HUDEP-2 (cell line): ENCODE measurements around the gene EPHB3.
"Not testable (repeated sequence)": the region's sequence is repeated elsewhere in the genome, so short reads cannot be mapped to it uniquely, and the experiment has no call there.

Source experiments
- DNase-seq, 76 experiments: peaks; one replicate each; lab custom pipeline; 2025; ENCODE audit not compliant: unreplicated experiment in 76 of 76; lab: John Stamatoyannopoulos, UW

The EPHB3 gene

GRCh38 chr3:184618811-184619210 is 57.2 kb downstream of the EPHB3 start:
- no peak for DNase-seq

GRCh38 chr3:184619369-184619768 is 57.8 kb downstream of the EPHB3 start:
- DNase-seq, result no peak

- no peak for DNase-seq
Observed at GRCh38 chr3:184619787-184620430, 58.3 kb downstream of the EPHB3 start.

GRCh38 chr3:184620475-184621119 is 59.0 kb downstream of the EPHB3 start:
- no peak for DNase-seq

GRCh38 chr3:184622156-184622555 is 60.6 kb downstream of the EPHB3 start:
- DNase-seq, result not testable (repeated sequence)

GRCh38 chr3:184626923-184627322 is 65.3 kb downstream of the EPHB3 start:
- DNase-seq, result no peak

GRCh38 chr3:184629555-184630160 is 68.1 kb downstream of the EPHB3 start:
- no peak for DNase-seq

- no peak for DNase-seq
Observed at GRCh38 chr3:184630861-184631471, 69.4 kb downstream of the EPHB3 start.

- DNase-seq, result no peak
Observed at GRCh38 chr3:184631472-184631861, 69.9 kb downstream of the EPHB3 start.
